ENCODE data around the gene HMGN1.

HMGN1 gene

GRCh38 chr21:39327727-39328126 lies 21.2 kb downstream of the HMGN1 start:
- TF ChIP-seq, protein P1, sequence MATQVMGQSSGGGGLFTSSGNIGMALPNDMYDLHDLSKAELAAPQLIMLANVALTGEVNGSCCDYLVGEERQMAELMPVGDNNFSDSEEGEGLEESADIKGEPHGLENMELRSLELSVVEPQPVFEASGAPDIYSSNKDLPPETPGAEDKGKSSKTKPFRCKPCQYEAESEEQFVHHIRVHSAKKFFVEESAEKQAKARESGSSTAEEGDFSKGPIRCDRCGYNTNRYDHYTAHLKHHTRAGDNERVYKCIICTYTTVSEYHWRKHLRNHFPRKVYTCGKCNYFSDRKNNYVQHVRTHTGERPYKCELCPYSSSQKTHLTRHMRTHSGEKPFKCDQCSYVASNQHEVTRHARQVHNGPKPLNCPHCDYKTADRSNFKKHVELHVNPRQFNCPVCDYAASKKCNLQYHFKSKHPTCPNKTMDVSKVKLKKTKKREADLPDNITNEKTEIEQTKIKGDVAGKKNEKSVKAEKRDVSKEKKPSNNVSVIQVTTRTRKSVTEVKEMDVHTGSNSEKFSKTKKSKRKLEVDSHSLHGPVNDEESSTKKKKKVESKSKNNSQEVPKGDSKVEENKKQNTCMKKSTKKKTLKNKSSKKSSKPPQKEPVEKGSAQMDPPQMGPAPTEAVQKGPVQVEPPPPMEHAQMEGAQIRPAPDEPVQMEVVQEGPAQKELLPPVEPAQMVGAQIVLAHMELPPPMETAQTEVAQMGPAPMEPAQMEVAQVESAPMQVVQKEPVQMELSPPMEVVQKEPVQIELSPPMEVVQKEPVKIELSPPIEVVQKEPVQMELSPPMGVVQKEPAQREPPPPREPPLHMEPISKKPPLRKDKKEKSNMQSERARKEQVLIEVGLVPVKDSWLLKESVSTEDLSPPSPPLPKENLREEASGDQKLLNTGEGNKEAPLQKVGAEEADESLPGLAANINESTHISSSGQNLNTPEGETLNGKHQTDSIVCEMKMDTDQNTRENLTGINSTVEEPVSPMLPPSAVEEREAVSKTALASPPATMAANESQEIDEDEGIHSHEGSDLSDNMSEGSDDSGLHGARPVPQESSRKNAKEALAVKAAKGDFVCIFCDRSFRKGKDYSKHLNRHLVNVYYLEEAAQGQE (IDR thresholded peaks at IDR 0.05; ENCODE audit: insufficient read depth in 1 of 2, low read depth in 2 of 2, low read length in 2 of 2) = no peak
- TF ChIP-seq FOXP2 (optimal IDR thresholded peaks at IDR 0.05; ENCODE audit: borderline replicate concordance, extremely low read depth, extremely low read length, insufficient read depth) (no peak), TAF1 (IDR thresholded peaks at IDR 0.05; ENCODE audit: borderline replicate concordance, insufficient read depth, low read length) (no peak), SIN3A (IDR thresholded peaks at IDR 0.05; ENCODE audit: borderline replicate concordance, insufficient read depth, low read length) (no peak), POLR2AphosphoS5 (IDR thresholded peaks at IDR 0.05; ENCODE audit: low read depth, low read length) (no peak)

- no peak for TF ChIP-seq POLR2AphosphoS5 (IDR thresholded peaks at IDR 0.05; ENCODE audit: low read depth, low read length)
- TF ChIP-seq SIN3A (IDR thresholded peaks at IDR 0.05; ENCODE audit: borderline replicate concordance, insufficient read depth, low read length) = no peak
- TF ChIP-seq FOXP2 (optimal IDR thresholded peaks at IDR 0.05; ENCODE audit: borderline replicate concordance, extremely low read depth, extremely low read length, insufficient read depth) = no peak
- TF ChIP-seq, protein P1 (IDR thresholded peaks at IDR 0.05; ENCODE audit: insufficient read depth in 1 of 2, low read depth in 2 of 2, low read length in 2 of 2) = no peak
- no peak for TF ChIP-seq TAF1 (IDR thresholded peaks at IDR 0.05; ENCODE audit: borderline replicate concordance, insufficient read depth, low read length)
Measured at GRCh38 chr21:39326607-39327307, 22.1 kb downstream of the HMGN1 start.

- TF ChIP-seq POLR2AphosphoS5 (IDR thresholded peaks at IDR 0.05; ENCODE audit: low read depth, low read length) (no peak), FOXP2 (optimal IDR thresholded peaks at IDR 0.05; ENCODE audit: borderline replicate concordance, extremely low read depth, extremely low read length, insufficient read depth) (no peak), TAF1 (IDR thresholded peaks at IDR 0.05; ENCODE audit: borderline replicate concordance, insufficient read depth, low read length) (no peak), SIN3A (IDR thresholded peaks at IDR 0.05; ENCODE audit: borderline replicate concordance, insufficient read depth, low read length) (no peak)
- TF ChIP-seq, protein P1 (IDR thresholded peaks at IDR 0.05; ENCODE audit: insufficient read depth in 1 of 2, low read depth in 2 of 2, low read length in 2 of 2) = no peak
Measured at GRCh38 chr21:39325458-39325857, 23.4 kb downstream of the HMGN1 start.

DNA sequence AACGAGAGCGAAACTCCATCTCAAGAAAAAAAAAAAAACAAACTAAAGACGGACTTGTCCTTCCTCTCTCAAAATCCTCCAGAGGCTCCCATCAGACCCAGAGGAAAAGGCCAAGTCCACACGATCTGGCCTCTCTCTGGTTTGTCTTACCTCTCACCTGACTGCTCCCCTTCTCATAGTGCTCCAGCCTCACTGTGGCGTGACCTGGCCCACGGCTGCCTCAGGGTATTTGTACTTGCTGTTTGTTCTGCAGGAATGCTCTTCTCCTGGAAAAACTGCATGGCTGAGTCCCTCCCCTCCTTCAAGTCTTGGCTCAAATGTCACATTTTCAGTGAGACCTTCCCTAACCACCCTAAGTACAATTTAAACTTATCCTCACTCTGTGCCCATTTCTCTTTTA lies 27.5 kb downstream of the HMGN1 start:
- TF ChIP-seq TAF1 (IDR thresholded peaks at IDR 0.05; ENCODE audit: borderline replicate concordance, insufficient read depth, low read length) = no peak

- TF ChIP-seq, protein P1 (IDR thresholded peaks at IDR 0.05; ENCODE audit: insufficient read depth in 1 of 2, low read depth in 2 of 2, low read length in 2 of 2) = no peak
- TF ChIP-seq SIN3A (IDR thresholded peaks at IDR 0.05; ENCODE audit: borderline replicate concordance, insufficient read depth, low read length) (no peak), POLR2AphosphoS5 (IDR thresholded peaks at IDR 0.05; ENCODE audit: low read depth, low read length) (no peak), FOXP2 (optimal IDR thresholded peaks at IDR 0.05; ENCODE audit: borderline replicate concordance, extremely low read depth, extremely low read length, insufficient read depth) (no peak), TAF1 (IDR thresholded peaks at IDR 0.05; ENCODE audit: borderline replicate concordance, insufficient read depth, low read length) (no peak)
Measured at GRCh38 chr21:39319814-39320332, 29.0 kb downstream of the HMGN1 start.
